Right lobe of liver (tissue), 4 donors: ENCODE results near the gene PWWP2A.

Experiments used
- CTCF ChIP-seq, 4 donors: fragments of 200-600 bp in 3 of 4; fragments of 450-650 bp in 1 of 4; IDR thresholded peaks; one replicate each; pipeline versions ENCODE4 v1.5.1 to v1.8.0; 2016 to 2022; ENCODE audit warnings: antibody characterized with exemption in 4 of 4, mild to moderate bottlenecking in 2 of 4
- POLR2A ChIP-seq: fragments of 450-650 bp; IDR thresholded peaks from one replicate; pipeline ENCODE4 v1.6.1; 2017; ENCODE audit warnings: antibody characterized with exemption, mild to moderate bottlenecking
- donor health status: DM: no; HTN: no; CAD: no.
- donor health status: DM: no; HTN: no; CAD: no.
- donor health status: DM: no; HTN: yes; CAD: no.

- TF ChIP-seq POLR2A (no peak), CTCF (IDR thresholded peaks at IDR 0.05) (no peak)
Observed at GRCh38 chr5:160150381-160150780, 31.1 kb upstream of the PWWP2A start.
